ENCODE data around the gene PGAP2. TPM values are rescaled to one million over a fixed set of nuclear protein-coding genes. Genes with fewer than 3 reads are reported as not detected.
A peak's percentile ranks its signal among the peaks of the same experiment; 100 is the strongest.

The PGAP2 gene
- total RNA-seq, 1 donor from 2014 or later: 22.4 TPM

DNA sequence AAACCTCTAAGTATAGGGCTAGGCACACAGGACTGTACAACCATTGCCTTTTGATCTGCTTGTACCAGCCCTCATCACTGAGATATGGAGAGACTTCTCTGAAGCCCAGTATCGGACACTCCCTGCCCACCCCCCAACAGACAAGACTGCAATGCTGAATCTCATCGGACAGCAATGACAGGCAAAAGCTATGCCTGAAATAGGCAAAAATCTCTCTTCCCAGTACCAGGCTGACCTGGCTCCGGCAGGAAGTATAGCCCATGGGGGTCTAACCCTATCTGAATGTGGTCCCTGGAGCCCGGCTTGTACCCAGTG, 25.9 kb downstream of the PGAP2 start:
- Mint-ChIP-seq H3K27me3 (ENCODE audit: low read depth, unreplicated experiment) (no peaks in the 10 kb centered on the region), H3K4me3 (ENCODE audit: unreplicated experiment) (no peak overlapping the region), H3K36me3 (ENCODE audit: low read depth, unreplicated experiment) (peaks cover 17% of the 10 kb centered on the region), H3K27ac (ENCODE audit: unreplicated experiment) (peak overlapping the region; percentile 41), H3K4me1 (ENCODE audit: low read depth, unreplicated experiment) (peaks cover 44% of the 10 kb centered on the region), H3K9me3 (ENCODE audit: unreplicated experiment) (no peaks in the 10 kb centered on the region)
- H3K4me3 ChIP-seq (ENCODE audit: insufficient read depth, low read depth, low read length): no peak overlapping the region
- H3K4me1 ChIP-seq (ENCODE audit: insufficient read depth, low read length): peaks cover 10% of the 10 kb centered on the region
- no peaks in the 10 kb centered on the region for H3K27me3 ChIP-seq (ENCODE audit: insufficient read depth, low read length)
- no peaks in the 10 kb centered on the region for H3K9me3 ChIP-seq (ENCODE audit: insufficient read depth, low read depth, low read length)
- TF ChIP-seq EZH2 (IDR thresholded peaks at IDR 0.05; ENCODE audit: insufficient read depth, low read length): no peak
- TF ChIP-seq, protein P1, sequence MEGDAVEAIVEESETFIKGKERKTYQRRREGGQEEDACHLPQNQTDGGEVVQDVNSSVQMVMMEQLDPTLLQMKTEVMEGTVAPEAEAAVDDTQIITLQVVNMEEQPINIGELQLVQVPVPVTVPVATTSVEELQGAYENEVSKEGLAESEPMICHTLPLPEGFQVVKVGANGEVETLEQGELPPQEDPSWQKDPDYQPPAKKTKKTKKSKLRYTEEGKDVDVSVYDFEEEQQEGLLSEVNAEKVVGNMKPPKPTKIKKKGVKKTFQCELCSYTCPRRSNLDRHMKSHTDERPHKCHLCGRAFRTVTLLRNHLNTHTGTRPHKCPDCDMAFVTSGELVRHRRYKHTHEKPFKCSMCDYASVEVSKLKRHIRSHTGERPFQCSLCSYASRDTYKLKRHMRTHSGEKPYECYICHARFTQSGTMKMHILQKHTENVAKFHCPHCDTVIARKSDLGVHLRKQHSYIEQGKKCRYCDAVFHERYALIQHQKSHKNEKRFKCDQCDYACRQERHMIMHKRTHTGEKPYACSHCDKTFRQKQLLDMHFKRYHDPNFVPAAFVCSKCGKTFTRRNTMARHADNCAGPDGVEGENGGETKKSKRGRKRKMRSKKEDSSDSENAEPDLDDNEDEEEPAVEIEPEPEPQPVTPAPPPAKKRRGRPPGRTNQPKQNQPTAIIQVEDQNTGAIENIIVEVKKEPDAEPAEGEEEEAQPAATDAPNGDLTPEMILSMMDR (IDR thresholded peaks at IDR 0.05; ENCODE audit: insufficient read depth, low read depth, low read length): no peak
- no peak for DNase-seq (ENCODE audit: low read depth)
- no peak for FAIRE-seq
- no peak overlapping the region for H3K4me2 ChIP-seq (ENCODE audit: low read length)
- H3K79me2 ChIP-seq (ENCODE audit: insufficient read depth, low read length): peaks cover 97% of the 10 kb centered on the region
- peaks cover 7% of the 10 kb centered on the region for H3K36me3 ChIP-seq (ENCODE audit: insufficient read depth, low read length)
- no peak overlapping the region for H3K9ac ChIP-seq (ENCODE audit: low read length)
- no peak overlapping the region for H2AFZ ChIP-seq (ENCODE audit: low read depth, low read length)
- H3K27ac ChIP-seq (ENCODE audit: low read depth, low read length): no peak overlapping the region
- peaks cover 96% of the 10 kb centered on the region for H4K20me1 ChIP-seq (ENCODE audit: insufficient read depth, low read length)

DNA sequence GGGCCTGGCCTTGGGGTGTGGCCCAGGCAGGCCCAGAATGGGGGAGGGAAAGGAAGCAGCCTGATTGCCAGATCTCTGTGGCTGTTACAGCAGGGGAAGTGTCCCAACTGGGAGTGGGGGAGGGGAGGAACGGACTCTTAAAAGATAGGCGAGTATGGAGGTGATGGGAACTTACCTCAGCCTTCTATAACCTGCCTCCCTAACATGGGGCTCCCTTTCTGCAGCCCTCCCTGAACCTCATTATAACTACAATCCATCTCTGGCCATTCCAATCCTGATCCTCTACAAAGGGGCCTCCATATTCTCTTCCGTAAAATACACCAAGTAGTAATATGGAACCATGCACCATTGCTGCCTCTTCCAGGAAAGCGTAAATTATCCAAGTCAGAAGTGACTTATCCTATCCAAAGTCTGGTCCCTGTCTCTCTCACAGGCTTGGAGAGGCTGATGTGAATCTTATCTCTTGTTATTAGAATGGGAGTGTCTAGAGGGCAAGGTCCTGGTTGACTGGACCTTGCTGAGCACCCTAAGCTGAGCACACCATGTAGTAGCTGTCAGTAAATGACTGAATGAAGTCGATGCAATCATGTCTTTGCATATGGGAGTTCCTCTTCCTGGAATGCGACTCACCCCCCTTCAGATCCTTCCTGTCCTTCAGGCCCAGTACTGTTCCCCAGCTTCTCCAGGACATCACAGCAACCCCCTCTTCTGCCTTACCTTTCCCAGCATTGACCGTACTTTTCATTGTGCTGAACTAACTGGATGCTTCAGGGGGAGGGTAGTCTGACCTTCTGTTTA, 26.5 kb downstream of the PGAP2 start:
- H3K4me1 Mint-ChIP-seq (ENCODE audit: low read depth, unreplicated experiment): peaks cover 49% of the 10 kb centered on the region
- Histone ChIP-seq H3K4me2 (ENCODE audit: low read length) (no peak overlapping the region), H2AFZ (ENCODE audit: low read depth, low read length) (no peak overlapping the region), H3K27me3 (ENCODE audit: insufficient read depth, low read length) (no peaks in the 10 kb centered on the region), H4K20me1 (ENCODE audit: insufficient read depth, low read length) (peaks cover 97% of the 10 kb centered on the region), H3K9me3 (ENCODE audit: insufficient read depth, low read depth, low read length) (no peaks in the 10 kb centered on the region), H3K4me1 (ENCODE audit: insufficient read depth, low read length) (peaks cover 14% of the 10 kb centered on the region), H3K79me2 (ENCODE audit: insufficient read depth, low read length) (peaks cover 99% of the 10 kb centered on the region), H3K4me3 (ENCODE audit: insufficient read depth, low read depth, low read length) (no peak overlapping the region), H3K36me3 (ENCODE audit: insufficient read depth, low read length) (peaks cover 6% of the 10 kb centered on the region), H3K9ac (ENCODE audit: low read length) (no peak overlapping the region), H3K27ac (ENCODE audit: low read depth, low read length) (no peak overlapping the region)
- no peaks in the 10 kb centered on the region for H3K9me3 Mint-ChIP-seq (ENCODE audit: unreplicated experiment)
- no peak for FAIRE-seq
- H3K27ac Mint-ChIP-seq (ENCODE audit: unreplicated experiment): peak overlapping the region; percentile 56
- TF ChIP-seq EZH2 (IDR thresholded peaks at IDR 0.05; ENCODE audit: insufficient read depth, low read length): no peak
- TF ChIP-seq, protein P1 (IDR thresholded peaks at IDR 0.05; ENCODE audit: insufficient read depth, low read depth, low read length): no peak
- DNase-seq (ENCODE audit: low read depth): no peak
- H3K4me3 Mint-ChIP-seq (ENCODE audit: unreplicated experiment): peak overlapping the region; percentile 51
- peaks cover 16% of the 10 kb centered on the region for H3K36me3 Mint-ChIP-seq (ENCODE audit: low read depth, unreplicated experiment)
- H3K27me3 Mint-ChIP-seq (ENCODE audit: low read depth, unreplicated experiment): no peaks in the 10 kb centered on the region

DNA sequence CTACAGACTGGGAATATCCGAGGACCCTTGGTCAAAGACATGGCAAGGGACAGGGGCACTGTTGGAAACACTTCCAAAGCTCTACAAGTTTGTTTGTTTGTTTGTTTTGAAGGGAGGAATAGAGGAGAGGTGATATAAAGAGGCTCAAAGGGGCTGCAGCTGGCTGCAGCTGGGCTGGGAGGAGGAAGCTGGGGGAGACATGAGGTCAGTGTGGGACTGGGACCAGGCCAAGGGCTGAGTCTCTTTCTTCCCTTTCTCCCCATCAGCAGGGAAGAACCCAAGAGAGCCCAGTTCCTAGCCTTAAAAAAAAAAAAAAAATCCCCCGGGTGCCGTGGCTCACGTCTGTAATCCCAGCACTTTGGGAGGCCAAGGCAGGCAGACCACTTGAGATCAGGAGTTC, 27.4 kb downstream of the PGAP2 start:
- H3K4me1 ChIP-seq (ENCODE audit: insufficient read depth, low read length): peaks cover 19% of the 10 kb centered on the region
- H3K27me3 ChIP-seq (ENCODE audit: insufficient read depth, low read length): no peaks in the 10 kb centered on the region
- FAIRE-seq (no peak), DNase-seq (ENCODE audit: low read depth) (no peak)
- H3K79me2 ChIP-seq (ENCODE audit: insufficient read depth, low read length): peaks cover 98% of the 10 kb centered on the region
- Mint-ChIP-seq H3K27ac (ENCODE audit: unreplicated experiment) (no peak overlapping the region), H3K27me3 (ENCODE audit: low read depth, unreplicated experiment) (no peaks in the 10 kb centered on the region), H3K36me3 (ENCODE audit: low read depth, unreplicated experiment) (peaks cover 14% of the 10 kb centered on the region), H3K4me1 (ENCODE audit: low read depth, unreplicated experiment) (peaks cover 48% of the 10 kb centered on the region), H3K9me3 (ENCODE audit: unreplicated experiment) (no peaks in the 10 kb centered on the region), H3K4me3 (ENCODE audit: unreplicated experiment) (no peak overlapping the region)
- H2AFZ ChIP-seq (ENCODE audit: low read depth, low read length): no peak overlapping the region
- no peak overlapping the region for H3K27ac ChIP-seq (ENCODE audit: low read depth, low read length)
- H3K36me3 ChIP-seq (ENCODE audit: insufficient read depth, low read length): peaks cover 2% of the 10 kb centered on the region
- no peak overlapping the region for H3K4me3 ChIP-seq (ENCODE audit: insufficient read depth, low read depth, low read length)
- no peaks in the 10 kb centered on the region for H3K9me3 ChIP-seq (ENCODE audit: insufficient read depth, low read depth, low read length)
- no peak overlapping the region for H3K4me2 ChIP-seq (ENCODE audit: low read length)
- H4K20me1 ChIP-seq (ENCODE audit: insufficient read depth, low read length): peaks cover 92% of the 10 kb centered on the region
- no peak overlapping the region for H3K9ac ChIP-seq (ENCODE audit: low read length)
- TF ChIP-seq, protein P1 (IDR thresholded peaks at IDR 0.05; ENCODE audit: insufficient read depth, low read depth, low read length): no peak
- TF ChIP-seq EZH2 (IDR thresholded peaks at IDR 0.05; ENCODE audit: insufficient read depth, low read length): no peak

Measured in astrocyte (in vitro differentiated cells and primary cell).